Stimulated activated CD8-positive, alpha-beta memory T cell treated with anti-CD3 and anti-CD28 coated beads, Interleukin-4, amount 100 ng/mL, for 48 hours (primary cell): ENCODE data around the gene SNAP29.
A peak's percentile ranks its signal among the peaks of the same experiment; 100 is the strongest.
"Not testable (repeated sequence)": the region's sequence is repeated elsewhere in the genome, so short reads cannot be mapped to it uniquely, and the experiment has no call there.

Source experiments
- DNase-seq: peaks from one replicate; pipeline ENCODE4 v3.0.0-alpha.2; 2020

SNAP29 gene

GRCh38 chr22:20836987-20837823, 21.6 kb upstream of the SNAP29 start:
- no peak for DNase-seq

- DNase-seq = not testable (repeated sequence)
These were observed 19.5 kb upstream of the SNAP29 start for GRCh38 chr22:20839354-20839753.

DNA sequence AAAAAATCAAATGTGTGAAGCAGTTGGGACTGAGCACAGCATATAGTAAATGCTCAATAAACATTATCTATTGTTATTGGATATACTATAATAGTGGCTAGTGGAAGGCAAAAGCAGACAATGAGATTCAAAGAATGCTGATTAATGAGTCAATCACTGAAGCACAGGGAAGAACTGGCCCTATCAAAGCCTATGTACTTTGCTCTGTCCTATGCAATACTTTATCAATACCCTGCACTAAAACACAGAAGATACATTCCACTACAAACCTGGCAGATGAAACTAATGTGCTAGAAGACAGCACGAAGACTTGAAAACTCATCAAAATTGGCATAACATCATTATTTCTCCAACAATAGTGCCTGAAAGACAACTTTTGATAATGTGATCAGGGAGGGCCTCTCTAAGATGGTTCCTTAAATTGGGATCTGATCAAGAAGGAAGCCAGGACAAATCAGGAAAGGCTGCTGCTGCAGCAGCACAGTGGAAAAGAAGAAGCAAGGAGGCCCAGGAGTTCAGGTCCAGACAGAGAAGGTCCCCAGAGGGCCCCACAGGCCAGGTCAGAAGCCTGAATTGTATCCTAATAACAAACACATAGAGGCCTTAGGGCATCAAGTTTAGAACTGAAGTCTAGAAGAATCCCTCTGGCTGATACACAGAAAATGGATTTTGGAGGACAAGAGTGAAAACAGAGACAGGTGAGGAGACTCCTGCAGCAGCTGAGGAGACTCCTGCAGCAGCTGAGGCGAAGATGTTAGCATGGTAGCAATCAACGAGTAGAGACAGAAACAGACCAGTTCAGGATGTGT, 18.8 kb upstream of the SNAP29 start:
- no peak for DNase-seq

DNA sequence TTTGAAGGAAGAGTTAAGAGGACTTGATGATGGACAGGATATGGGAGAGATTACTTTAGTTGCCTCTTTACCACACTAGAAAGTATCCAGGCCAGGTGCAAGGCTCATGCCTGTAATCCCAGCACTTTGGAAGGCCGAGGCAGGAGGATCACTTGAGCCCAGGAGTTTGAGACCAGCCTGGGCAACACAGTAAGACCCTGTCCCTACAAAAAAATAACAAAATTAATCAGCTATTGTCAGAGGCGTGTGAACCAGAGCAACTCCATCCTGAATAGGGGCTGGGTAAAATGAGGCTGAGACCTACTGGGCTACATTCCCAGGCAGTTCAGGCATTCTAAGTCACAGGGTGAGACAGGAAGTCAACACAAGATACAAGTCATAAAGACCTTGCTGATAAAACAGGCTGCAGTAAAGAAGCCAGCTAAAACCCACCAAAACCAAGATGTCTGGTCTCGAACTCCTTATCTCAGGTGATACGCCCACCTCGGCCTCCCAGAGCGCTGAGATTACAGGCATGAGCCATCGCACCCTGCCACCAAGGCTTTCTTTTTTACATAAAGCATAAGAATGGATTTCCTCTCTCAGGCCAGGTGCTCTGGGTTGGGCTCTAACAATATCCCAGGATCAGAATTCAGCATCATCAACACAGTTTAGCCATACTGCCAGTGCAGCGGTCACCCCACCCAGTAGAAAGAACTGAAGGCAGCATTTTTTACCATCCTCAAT, 18.0 kb upstream of the SNAP29 start:
- peak; percentile 62 for DNase-seq

DNA sequence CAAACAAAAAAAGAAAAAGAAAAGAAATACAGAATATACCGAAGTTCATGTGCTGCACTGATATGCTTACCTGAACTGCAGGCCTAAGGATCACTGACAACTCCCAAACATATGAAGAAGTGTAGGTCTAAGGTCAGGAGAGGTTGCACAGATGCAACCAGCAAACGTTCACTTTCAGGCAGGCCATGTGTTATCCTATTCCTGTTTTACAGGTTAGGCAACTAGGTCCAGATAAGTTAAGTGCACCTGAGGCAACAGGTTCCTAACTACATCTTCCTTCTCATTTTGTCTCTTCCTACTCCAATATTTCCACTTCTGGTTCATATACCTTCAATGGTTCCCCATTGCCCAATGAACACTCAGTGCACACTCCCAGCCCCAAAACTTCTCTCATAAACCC, 15.3 kb upstream of the SNAP29 start:
- no peak for DNase-seq

DNA sequence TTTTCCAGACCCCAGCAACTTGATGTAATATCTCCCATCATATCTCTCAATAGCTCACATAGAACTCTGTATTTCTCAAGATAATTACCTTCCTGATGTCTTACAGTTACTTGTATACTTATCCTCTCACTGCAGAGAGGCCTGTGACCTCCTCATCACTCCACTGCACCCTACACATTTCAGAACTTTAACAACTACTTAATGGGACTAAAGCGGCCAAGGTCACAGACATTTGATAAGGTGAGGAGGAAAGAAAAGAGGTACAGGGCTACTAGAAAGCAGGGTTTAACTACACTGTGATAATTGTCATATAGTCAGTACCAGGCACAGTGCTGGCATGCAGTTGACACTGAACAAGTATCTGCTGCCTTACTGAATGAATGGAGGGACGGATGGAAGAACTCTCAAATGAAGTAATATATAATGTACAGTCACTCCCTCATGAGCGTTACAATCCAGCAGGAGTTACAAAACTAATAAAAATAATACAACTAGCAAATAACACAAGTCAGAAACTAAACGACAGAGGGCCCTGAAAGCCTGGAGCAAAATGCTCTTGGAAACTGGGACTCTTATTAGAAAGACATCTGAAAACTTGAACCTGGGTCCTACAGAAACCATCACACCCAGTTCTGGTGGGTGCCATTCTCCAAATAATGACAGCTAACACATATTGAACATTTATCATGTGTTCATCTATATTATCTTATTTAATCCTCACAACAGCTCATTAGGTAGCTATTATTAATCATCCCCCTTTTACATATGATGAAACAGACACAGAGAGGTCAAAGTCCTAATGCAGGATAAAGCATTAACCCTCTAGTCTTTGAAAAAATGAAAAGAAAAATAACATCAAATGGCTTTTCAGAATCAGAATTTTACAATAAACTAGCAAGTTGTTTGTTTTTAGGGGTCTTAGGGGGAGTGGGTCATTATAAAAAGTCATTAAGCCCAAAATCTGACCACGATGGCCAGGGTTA, 14.5 kb upstream of the SNAP29 start:
- no peak for DNase-seq

- DNase-seq = no peak
These were observed 11.4 kb upstream of the SNAP29 start for GRCh38 chr22:20847318-20847822.

GRCh38 chr22:20852076-20852475, 6.7 kb upstream of the SNAP29 start:
- DNase-seq = no peak

DNA sequence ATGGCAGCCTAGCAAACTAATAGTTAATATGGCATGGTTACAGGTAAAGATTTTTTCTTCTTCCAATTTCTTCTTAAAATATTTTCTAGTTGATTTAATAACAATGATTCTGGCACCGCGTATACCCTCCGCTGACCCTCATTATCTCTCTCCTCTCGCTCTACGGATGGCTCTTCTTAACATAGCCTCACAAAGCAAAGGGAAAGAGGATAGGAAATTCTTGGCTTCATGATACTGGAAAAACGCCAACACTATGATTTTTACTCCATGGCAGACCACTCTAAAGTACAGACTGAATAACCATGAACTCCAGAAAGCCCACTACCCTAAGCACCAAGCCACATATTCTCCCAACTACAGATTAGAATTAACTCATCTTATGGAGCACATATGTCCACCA, 6.3 kb upstream of the SNAP29 start:
- no peak for DNase-seq

DNA sequence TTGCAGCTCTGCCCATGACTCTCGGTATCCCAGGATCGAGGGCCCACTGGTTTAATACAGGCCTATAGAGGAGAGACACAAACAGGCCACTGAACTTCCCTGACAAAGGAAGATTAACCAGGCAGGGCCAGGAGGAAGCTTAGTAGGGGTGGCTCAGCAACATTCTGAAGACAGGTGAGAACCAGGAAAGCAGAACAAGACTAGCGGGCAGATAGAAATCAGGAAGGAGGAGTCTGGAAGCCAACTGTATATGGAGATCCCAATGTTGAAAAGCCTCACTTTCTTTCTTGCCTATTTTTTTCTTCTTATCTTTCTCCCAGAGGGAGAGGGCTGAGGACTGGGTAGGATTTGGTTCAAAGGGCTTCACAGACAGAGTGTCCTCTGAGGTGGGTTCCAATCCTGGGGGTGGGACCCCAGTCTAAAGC, 5.6 kb upstream of the SNAP29 start:
- DNase-seq = no peak

GRCh38 chr22:20857247-20857643, 1.6 kb upstream of the SNAP29 start:
- DNase-seq = no peak

DNA sequence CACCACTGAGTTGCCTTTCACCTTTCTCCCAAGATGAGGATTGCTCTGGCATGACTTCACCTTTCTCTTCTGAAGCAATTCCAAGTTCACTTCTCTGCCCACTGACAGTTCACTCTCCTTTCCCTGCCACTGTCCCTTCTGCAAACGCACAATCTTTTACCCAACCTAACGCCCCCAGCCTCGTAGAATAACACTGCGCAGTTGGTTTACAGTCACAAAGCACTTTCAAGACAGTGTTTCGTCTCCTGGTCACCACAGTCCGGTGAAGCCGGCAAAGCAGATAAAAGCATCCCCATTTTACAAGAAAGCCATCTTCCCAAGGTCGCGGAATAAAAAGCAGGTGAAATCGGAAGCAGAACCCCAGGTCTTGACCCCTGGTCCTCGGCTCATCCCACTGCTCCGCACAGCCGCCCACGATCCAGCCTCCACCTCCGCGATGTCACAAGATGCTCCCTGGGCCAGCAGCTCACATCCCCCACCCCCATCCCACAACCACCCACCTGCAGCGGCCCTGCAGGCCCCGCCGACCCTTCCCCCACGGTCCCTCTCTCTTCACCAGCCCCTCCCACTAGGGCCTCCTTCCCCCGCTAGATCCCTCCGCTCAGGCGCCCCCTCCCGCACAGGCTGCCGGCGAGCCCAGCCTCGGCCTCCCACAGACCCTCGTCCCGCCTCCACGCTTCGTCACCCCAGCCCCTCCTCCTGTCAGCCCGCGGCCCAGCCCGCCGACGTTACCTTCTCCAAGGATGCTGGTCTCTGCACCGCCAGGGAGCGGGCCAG, 781 bp upstream of the SNAP29 start:
- DNase-seq = peak; percentile 88

GRCh38 chr22:20859615-20860014, 808 bp downstream of the SNAP29 start:
- no peak for DNase-seq

DNA sequence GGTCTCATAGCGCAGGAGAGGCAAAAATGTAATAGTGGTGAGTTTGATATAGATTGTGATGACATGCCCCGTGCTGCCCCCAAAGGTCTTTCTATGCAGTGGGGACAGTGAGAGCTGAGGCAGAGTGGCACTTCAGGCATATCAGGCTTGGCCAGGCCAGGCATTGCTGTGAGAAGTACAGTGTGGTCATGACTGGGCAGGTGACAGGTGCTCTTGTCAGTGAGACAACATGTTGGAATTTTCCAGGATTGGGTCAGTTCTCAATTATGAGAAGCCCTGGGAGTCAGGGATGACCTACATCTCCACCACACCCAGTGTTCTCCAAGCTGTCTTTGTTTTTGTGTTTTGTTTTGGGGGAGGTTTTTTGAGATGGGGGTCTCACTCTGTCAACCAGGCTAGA, 3.7 kb downstream of the SNAP29 start:
- no peak for DNase-seq

DNA sequence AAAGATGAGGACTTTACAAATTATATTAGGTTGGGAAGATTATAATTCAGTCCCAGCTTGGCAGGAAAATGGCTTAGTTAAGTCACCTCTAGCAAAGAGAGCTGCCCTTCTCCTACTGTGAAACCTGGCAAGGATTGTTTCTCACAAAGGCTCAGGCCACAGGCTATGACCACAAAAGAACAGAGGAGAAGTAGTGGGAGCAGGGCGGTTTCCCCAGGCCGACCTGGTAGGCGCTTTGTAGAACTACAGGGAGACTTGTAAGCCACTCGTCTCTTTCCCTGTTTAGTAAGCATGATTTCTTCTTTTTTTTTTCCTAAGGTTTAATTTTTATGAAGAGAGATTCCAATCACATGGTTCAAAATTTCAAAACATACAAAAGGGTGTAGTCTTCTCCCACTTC, 4.6 kb downstream of the SNAP29 start:
- DNase-seq = no peak

- DNase-seq = no peak
These were observed 5.5 kb downstream of the SNAP29 start for GRCh38 chr22:20864186-20864908.

DNA sequence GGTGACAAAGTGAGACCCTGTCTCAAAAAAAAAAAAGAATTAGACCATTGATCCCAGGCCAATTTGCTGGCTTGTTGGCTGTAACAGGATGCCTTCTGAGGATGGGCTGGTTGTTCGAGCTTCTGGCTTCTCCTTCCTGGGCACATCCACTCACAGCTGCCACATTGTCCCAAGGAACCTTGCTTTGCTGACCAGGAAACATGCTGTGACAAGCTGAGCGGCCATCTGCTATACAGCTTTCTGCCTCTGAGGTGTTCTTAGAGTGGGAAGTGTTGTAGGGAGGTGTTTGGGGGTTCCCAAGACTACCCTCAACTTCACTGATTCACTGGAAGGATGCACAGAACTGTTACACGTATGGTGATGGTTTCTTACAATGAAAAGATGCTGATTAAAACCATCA, 6.5 kb downstream of the SNAP29 start:
- DNase-seq = no peak

DNA sequence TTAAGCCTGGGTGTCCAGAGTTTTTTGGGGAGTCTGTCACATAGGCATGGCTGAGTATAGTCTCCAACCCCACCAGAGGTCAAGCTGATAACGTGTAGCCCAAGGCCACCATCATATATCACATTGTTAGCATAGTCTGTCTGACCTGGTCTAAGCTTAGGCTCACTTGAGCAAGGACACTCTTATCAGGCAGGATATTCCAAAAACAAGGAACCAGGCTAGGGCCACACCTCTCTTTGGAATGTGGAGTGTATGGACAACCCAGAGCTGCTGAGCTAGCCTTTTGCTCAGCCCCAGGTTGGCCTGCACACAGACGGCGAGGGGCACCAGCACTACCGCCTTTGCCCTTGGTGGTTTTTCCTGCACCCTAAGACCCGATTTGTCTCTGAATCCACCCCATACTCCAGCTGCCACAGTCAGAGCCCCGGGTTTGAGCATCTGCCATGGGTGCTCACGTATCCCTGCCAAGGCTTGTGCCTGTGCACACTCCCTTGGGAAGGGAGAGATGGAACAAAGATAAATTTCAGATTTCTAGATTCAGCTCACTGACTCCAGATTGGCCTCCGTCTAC, 7.2 kb downstream of the SNAP29 start:
- DNase-seq = no peak

DNA sequence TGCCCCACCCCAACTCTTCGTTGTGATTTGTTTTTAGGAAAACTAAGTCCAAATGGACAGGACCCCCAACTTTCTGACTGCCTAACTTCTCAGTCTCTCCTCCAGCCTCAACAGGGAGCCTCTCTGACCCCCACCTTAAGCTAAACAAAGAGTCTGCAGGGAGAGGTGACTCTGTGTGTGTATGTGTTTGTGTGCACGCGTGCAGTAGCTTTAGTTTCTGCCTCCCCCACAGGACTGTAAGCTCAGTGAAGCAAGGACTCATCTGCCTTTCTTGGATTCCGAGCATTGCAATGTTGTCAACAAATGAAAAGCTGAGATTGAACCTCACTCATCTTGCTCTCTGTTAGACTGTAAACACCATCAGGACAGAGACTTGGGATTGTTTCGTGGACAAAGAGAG, 7.9 kb downstream of the SNAP29 start:
- no peak for DNase-seq
